SJSA1 (cell line): ENCODE data around the gene GBP1. TPM values are rescaled to one million over a fixed set of nuclear protein-coding genes. Genes with fewer than 3 reads are reported as not detected.
"Not testable (repeated sequence)": the region's sequence is repeated elsewhere in the genome, so short reads cannot be mapped to it uniquely, and the experiment has no call there.

Experiments
- DNase-seq, 2 experiments: peaks; one replicate each; pipeline ENCODE4 v3.0.0-alpha.2; 2015 to 2020; ENCODE audit warnings: low spot score in 2 of 2, low read depth in 1 of 2
- H3K27ac ChIP-seq: fragments of 250-450 bp; sonication (Bioruptor Pico); 2 replicates; pipeline ENCODE4 v1.5.1; 2020; ENCODE audit warnings: mild to moderate bottlenecking, moderate library complexity
- H3K27me3 ChIP-seq: fragments of 250-450 bp; sonication (Bioruptor Pico); replicated peaks from 2 replicates; pipeline ENCODE4 v1.5.1; 2020; ENCODE audit warnings: mild to moderate bottlenecking, moderate library complexity
- H3K36me3 ChIP-seq: fragments of 250-450 bp; sonication (Bioruptor Pico); 2 replicates; pipeline ENCODE4 v1.5.1; 2020; ENCODE audit warnings: mild to moderate bottlenecking
- H3K4me1 ChIP-seq: fragments of 250-450 bp; sonication (Bioruptor Pico); replicated peaks from 2 replicates; pipeline ENCODE4 v1.6.1; 2021; ENCODE audit warnings: mild to moderate bottlenecking
- H3K4me3 ChIP-seq: fragments of 250-450 bp; sonication (Bioruptor Pico); 2 replicates; pipeline ENCODE4 v1.5.1; 2020; ENCODE audit warnings: mild to moderate bottlenecking
- H3K9me3 ChIP-seq: fragments of 250-450 bp; sonication (Bioruptor Pico); replicated peaks from 2 replicates; pipeline ENCODE4 v1.5.1; 2020; ENCODE audit warnings: mild to moderate bottlenecking
- total RNA-seq: library from RNA; depleted of rRNA; stranded (reverse); fragments of >200 nt; shearing (Covaris generic); gene quantifications from 2 replicates; pipeline ENCODE4 v1.2.3, GENCODE V29; 2014; rRNA removed

Gene GBP1
- total RNA-seq, 1 experiment from 2014 or later = 68.0 TPM

DNA sequence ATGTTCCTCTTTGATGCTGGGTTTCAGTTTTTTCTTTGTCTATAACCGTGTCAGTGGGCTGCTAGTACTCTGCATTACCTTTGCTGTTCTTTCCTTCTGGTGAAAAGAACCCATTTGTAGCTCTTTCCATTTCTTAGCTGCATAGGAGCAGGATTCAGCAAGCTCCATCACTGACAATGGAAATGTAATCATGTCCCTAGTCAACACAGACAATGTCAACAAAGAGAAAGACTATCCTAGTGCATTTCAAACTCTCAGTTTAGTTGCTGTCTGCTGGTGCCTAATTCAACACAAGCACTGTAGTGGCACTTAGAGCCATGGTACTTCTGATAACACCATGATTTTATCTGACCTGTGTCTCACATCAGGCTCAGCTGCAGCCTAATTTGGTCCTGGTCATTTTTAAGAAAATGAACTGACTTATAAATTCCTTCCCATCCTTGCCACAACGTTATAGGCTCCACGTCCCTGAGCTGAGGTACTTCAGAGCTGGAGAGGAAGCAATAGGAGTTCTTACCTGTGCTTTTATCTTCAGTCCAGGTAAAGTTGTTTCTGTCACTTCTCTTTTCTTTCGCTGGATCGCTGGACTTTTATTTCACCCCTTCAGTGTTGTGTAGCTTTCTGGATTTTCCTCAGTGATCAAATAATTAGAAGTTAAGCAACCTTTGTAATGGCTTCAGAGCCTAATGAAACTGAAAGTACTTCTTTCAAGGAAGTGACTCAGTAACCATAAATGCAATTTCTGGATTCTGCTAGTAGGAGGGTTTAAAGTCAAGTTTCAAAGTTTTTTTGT lies 42.6 kb downstream of the GBP1 start, which contains the start of gene GBP3:
TSS of gene GBP3 (minus strand) at position 700 of the 793 bp plus-strand sequence. CDS start 2,145 bp downstream, outside the sequence.
- peak in 1 of 2 experiments; percentile 77 for DNase-seq

GRCh38 chr1:89018318-89018717 lies 46.7 kb downstream of the GBP1 start:
- H3K36me3 ChIP-seq = peaks cover 55% of the 10 kb centered on the region
- not testable (repeated sequence) for H3K4me1 ChIP-seq, H3K27me3 ChIP-seq, H3K9me3 ChIP-seq, H3K27ac ChIP-seq, DNase-seq, H3K4me3 ChIP-seq

More for the DNA sequence above, 42.6 kb downstream of the GBP1 start, which contains the start of gene GBP3:
- peak within 1 kb of the TSS; percentile 46 for H3K4me3 ChIP-seq
- no peaks in the 10 kb centered on the region for H3K9me3 ChIP-seq
- H3K27me3 ChIP-seq = no peaks in the 10 kb centered on the region
- peaks cover 9% of the 10 kb centered on the region for H3K4me1 ChIP-seq
- peaks cover 21% of the 10 kb centered on the region for H3K36me3 ChIP-seq
- H3K27ac ChIP-seq = peak within 1 kb of the TSS; percentile 89

GRCh38 chr1:89008511-89008910 lies 56.5 kb downstream of the GBP1 start:
- Histone ChIP-seq H3K36me3 (peaks cover 87% of the 10 kb centered on the region), H3K4me1 (no peaks in the 10 kb centered on the region), H3K9me3 (no peaks in the 10 kb centered on the region), H3K27me3 (no peaks in the 10 kb centered on the region), H3K27ac (no peak overlapping the region), H3K4me3 (no peak overlapping the region)
- DNase-seq = no peak

DNA sequence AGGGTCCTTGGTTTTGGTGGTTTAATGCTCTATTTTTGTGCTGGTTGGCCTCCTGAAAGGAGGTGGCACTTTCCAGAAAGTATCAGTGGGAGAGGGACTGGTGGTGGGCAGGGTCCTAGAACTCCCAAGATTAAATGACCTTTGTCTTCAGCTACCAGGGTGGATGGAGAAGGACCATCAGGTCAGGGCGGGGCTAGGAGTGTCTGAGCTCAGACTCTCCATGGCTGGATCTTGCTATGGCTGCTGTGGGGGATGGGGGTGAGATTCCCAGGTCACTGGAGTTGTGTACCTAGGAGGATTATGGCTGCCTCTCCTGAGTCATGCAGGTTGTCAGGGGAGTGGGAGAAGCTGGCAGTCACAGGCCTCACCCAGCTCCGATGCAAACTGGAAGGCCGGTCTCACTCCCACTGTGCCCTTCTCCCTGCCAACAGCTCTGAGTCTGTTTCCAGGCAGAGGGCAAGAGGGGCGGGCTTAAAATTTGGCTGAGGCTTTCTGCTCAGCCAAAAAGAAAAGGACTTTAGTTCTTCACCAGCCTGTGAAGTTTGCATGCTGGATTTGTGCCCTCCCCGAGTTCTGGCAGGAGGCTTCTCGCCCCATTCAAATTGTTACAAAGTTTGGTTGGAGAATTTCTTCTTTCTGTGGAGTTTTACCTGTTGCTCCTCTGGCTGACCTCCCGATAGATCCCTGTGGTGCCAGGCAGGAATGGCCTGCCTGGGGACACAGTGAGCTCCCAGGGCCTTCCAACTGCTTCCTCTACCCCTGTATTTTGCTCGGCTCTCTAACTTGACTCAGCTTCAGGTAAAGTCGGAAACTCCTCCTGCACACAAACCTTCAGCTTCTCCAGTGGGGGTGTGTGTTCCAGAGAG lies 59.5 kb downstream of the GBP1 start:
- Histone ChIP-seq H3K9me3 (no peaks in the 10 kb centered on the region), H3K4me3 (no peak overlapping the region), H3K4me1 (no peaks in the 10 kb centered on the region), H3K27me3 (no peaks in the 10 kb centered on the region), H3K27ac (no peak overlapping the region), H3K36me3 (peaks cover 68% of the 10 kb centered on the region)
- no peak for DNase-seq

Other genes starting within 250 kb of the GBP1 start
- 57.9 and 67.9 TPM in 2 replicates for gene GTF2B, start 173.6 kb downstream of the GBP1 start, total RNA-seq
- gene KYAT3, start 72.6 kb downstream of the GBP1 start, total RNA-seq = 23.6 and 38.8 TPM in 2 replicates
- 12.5 and 17.3 TPM in 2 replicates for gene RBMXL1, start 72.6 kb downstream of the GBP1 start, total RNA-seq
- 31.0 and 37.2 TPM in 2 replicates for gene GBP3, start 42.3 kb downstream of the GBP1 start, total RNA-seq
- 48.3 and 78.2 TPM in 2 replicates for gene GBP2, start 60.9 kb upstream of the GBP1 start, total RNA-seq
- not detected in 2 replicates for gene GBP7, start 110.8 kb upstream of the GBP1 start, total RNA-seq
- 0.56 and 2.3 TPM in 2 replicates for gene GBP4, start 133.7 kb upstream of the GBP1 start, total RNA-seq
- 6.4 and 10.4 TPM in 2 replicates for gene GBP5, start 207.7 kb upstream of the GBP1 start, total RNA-seq